ENCODE measurements around the gene MICAL2.

The MICAL2 gene

GRCh38 chr11:12121517-12121916 is 11.1 kb downstream of the MICAL2 start:
- Histone ChIP-seq H3K36me3 (no peaks in the 10 kb centered on the region), H3K4me3 (ENCODE audit: low read depth, low read length) (no peak overlapping the region), H3K4me1 (no peaks in the 10 kb centered on the region), H3K27me3 (no peaks in the 10 kb centered on the region), H3K9me3 (no peaks in the 10 kb centered on the region)
- TF ChIP-seq, protein P1, sequence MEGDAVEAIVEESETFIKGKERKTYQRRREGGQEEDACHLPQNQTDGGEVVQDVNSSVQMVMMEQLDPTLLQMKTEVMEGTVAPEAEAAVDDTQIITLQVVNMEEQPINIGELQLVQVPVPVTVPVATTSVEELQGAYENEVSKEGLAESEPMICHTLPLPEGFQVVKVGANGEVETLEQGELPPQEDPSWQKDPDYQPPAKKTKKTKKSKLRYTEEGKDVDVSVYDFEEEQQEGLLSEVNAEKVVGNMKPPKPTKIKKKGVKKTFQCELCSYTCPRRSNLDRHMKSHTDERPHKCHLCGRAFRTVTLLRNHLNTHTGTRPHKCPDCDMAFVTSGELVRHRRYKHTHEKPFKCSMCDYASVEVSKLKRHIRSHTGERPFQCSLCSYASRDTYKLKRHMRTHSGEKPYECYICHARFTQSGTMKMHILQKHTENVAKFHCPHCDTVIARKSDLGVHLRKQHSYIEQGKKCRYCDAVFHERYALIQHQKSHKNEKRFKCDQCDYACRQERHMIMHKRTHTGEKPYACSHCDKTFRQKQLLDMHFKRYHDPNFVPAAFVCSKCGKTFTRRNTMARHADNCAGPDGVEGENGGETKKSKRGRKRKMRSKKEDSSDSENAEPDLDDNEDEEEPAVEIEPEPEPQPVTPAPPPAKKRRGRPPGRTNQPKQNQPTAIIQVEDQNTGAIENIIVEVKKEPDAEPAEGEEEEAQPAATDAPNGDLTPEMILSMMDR (IDR thresholded peaks at IDR 0.05; ENCODE audit: low read depth, low read length) = no peak
- no peak for DNase-seq

- peak; percentile 8 for DNase-seq
- no peak overlapping the region for H3K4me3 ChIP-seq (ENCODE audit: low read depth, low read length)
- no peaks in the 10 kb centered on the region for H3K36me3 ChIP-seq
- no peaks in the 10 kb centered on the region for H3K27me3 ChIP-seq
- TF ChIP-seq, protein P1 (IDR thresholded peaks at IDR 0.05; ENCODE audit: low read depth, low read length) = peak; percentile 49
- no peaks in the 10 kb centered on the region for H3K9me3 ChIP-seq
- H3K4me1 ChIP-seq = no peaks in the 10 kb centered on the region
Measured at GRCh38 chr11:12122083-12122482, 11.7 kb downstream of the MICAL2 start.

DNA sequence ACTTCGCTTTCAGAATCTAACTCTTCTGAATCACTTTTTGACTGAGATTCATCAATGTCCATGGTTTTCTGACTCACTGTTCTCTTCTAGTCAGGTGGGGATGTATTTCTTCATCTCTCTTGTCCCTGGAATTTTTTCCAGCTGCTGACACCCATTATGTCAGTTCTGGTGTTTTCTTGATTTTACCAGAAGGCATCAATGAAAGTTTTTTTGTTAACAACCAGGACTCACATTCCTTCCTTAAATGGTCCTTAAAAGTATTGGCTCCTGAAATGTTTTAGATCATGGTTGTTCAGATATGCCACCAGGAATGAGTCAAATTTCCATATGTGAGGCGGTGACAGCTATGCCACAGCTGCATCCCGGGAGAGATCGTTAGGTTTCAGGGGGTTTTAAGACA is 12.9 kb downstream of the MICAL2 start:
- no peaks in the 10 kb centered on the region for H3K9me3 ChIP-seq
- TF ChIP-seq, protein P1 (IDR thresholded peaks at IDR 0.05; ENCODE audit: low read depth, low read length) = no peak

GRCh38 chr11:12123799-12124198 is 13.4 kb downstream of the MICAL2 start:
- no peaks in the 10 kb centered on the region for H3K9me3 ChIP-seq
- TF ChIP-seq, protein P1 (IDR thresholded peaks at IDR 0.05; ENCODE audit: low read depth, low read length) = no peak
- no peaks in the 10 kb centered on the region for H3K27me3 ChIP-seq
- DNase-seq = no peak
- H3K4me1 ChIP-seq = no peaks in the 10 kb centered on the region
- no peaks in the 10 kb centered on the region for H3K36me3 ChIP-seq
- H3K4me3 ChIP-seq (ENCODE audit: low read depth, low read length) = no peak overlapping the region

More for the DNA sequence above, 12.9 kb downstream of the MICAL2 start:
- no peak for DNase-seq
- no peak overlapping the region for H3K4me3 ChIP-seq (ENCODE audit: low read depth, low read length)
- no peaks in the 10 kb centered on the region for H3K27me3 ChIP-seq
- H3K36me3 ChIP-seq = no peaks in the 10 kb centered on the region
- H3K4me1 ChIP-seq = no peaks in the 10 kb centered on the region

DNA sequence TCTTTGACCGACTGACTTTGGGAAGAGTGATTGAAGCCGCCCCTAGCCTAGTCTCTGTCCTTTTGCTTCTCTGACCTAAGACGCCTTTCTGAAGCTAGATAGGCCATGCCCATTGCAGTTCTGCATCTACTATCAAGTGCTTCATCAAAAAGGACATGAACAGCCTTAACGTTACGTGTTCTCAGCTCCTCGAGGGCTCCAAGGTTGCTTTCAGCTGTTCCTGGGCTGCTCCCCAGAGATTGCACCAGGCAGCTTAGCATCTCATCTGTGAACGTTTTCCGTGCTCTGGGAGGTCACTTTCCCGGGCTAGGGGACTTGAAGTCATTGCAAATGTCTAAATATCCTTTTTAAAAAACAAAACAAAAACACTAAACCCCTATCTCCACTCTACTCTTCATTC is 13.9 kb downstream of the MICAL2 start:
- Histone ChIP-seq H3K4me3 (ENCODE audit: low read depth, low read length) (no peak overlapping the region), H3K27me3 (no peaks in the 10 kb centered on the region), H3K4me1 (no peaks in the 10 kb centered on the region), H3K9me3 (no peaks in the 10 kb centered on the region), H3K36me3 (no peaks in the 10 kb centered on the region)
- TF ChIP-seq, protein P1 (IDR thresholded peaks at IDR 0.05; ENCODE audit: low read depth, low read length) = no peak
- DNase-seq = no peak

DNA sequence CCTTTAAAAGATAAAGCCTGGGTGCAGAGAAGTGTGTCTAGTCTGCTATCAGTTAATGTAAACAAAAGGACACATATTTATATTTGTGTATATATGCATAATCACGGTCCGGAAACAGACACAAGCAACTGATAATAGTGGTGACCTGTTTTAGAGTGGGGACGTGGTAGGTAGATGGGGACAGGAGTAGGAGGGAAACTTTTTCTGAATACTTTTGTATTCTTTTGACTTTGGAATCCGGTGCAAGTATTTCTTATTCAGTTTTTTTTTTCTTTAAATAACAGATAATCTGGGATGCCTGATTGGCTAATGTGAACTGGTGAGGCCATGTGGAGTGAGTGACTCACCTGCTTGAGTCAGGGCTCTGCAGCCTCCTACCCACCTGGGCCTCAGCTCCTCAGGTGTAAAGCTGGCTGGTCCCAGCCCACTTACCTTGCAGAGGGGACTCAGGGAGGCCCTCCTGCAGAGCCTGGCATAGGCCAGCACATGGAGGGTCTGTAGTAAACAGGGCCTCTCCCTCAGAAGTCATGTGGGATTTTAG is 15.3 kb downstream of the MICAL2 start:
- no peaks in the 10 kb centered on the region for H3K27me3 ChIP-seq
- H3K4me3 ChIP-seq (ENCODE audit: low read depth, low read length) = no peak overlapping the region
- no peaks in the 10 kb centered on the region for H3K9me3 ChIP-seq
- TF ChIP-seq, protein P1 (IDR thresholded peaks at IDR 0.05; ENCODE audit: low read depth, low read length) = no peak
- no peak for DNase-seq
- no peaks in the 10 kb centered on the region for H3K36me3 ChIP-seq
- no peaks in the 10 kb centered on the region for H3K4me1 ChIP-seq
